H9 (cell line): ENCODE results near the gene AMN. TPM values are rescaled to one million over a fixed set of nuclear protein-coding genes. Genes with fewer than 3 reads are reported as not detected.

Experiments used
- DNase-seq: peaks from one replicate; pipeline ENCODE4 v3.0.0-alpha.2; 2017
- H2AFZ ChIP-seq: one replicate; pipeline ENCODE4 v1.6.1; 2013; ENCODE audit warnings: mild to moderate bottlenecking, low read length, control low read depth, moderate library complexity
- H2AK5ac ChIP-seq: 2 replicates; pipeline ENCODE4 v1.6.1; 2013; ENCODE audit warnings: low read length, control low read depth, mixed read lengths; ENCODE audit not compliant: insufficient read length
- H2BK120ac ChIP-seq: one replicate; pipeline ENCODE4 v1.6.1; 2013; ENCODE audit warnings: low read depth, mild to moderate bottlenecking, low read length, control low read depth, inconsistent platforms; ENCODE audit not compliant: poor library complexity, severe bottlenecking
- H2BK12ac ChIP-seq: 2 replicates; pipeline ENCODE4 v1.6.1; 2013; ENCODE audit warnings: low read length, control low read depth, mixed read lengths, low read depth; ENCODE audit not compliant: insufficient read length
- H2BK15ac ChIP-seq: 2 replicates; pipeline ENCODE4 v1.6.1; 2013; ENCODE audit warnings: low read depth, low read length, control low read depth
- H2BK20ac ChIP-seq: one replicate; pipeline ENCODE4 v1.6.1; 2013; ENCODE audit warnings: low read depth, mild to moderate bottlenecking, low read length, control low read depth, inconsistent platforms; ENCODE audit not compliant: poor library complexity, severe bottlenecking
- H2BK5ac ChIP-seq: 2 replicates; pipeline ENCODE4 v1.6.1; 2013; ENCODE audit warnings: low read length, control low read depth, mixed read lengths; ENCODE audit not compliant: insufficient read length
- H3K14ac ChIP-seq: 2 replicates; pipeline ENCODE4 v1.6.1; 2013; ENCODE audit warnings: low read length, control low read depth; ENCODE audit not compliant: insufficient read depth
- H3K18ac ChIP-seq: 2 replicates; pipeline ENCODE4 v1.6.1; 2013; ENCODE audit warnings: low read depth, mild to moderate bottlenecking, mixed read lengths, low read length, control low read depth; ENCODE audit not compliant: insufficient read length
- H3K23ac ChIP-seq: 2 replicates; pipeline ENCODE4 v1.6.1; 2013; ENCODE audit warnings: low read length, control low read depth, mixed read lengths, low read depth; ENCODE audit not compliant: insufficient read length
- H3K23me2 ChIP-seq: 2 replicates; pipeline ENCODE4 v1.6.1; 2013; ENCODE audit warnings: low read depth, mild to moderate bottlenecking, mixed read lengths, low read length, control low read depth; ENCODE audit not compliant: insufficient read length, poor library complexity, severe bottlenecking
- H3K27ac ChIP-seq: 2 replicates; pipeline ENCODE4 v1.5.1; 2013; ENCODE audit warnings: low read length, control low read depth, mixed read lengths, low read depth; ENCODE audit not compliant: insufficient read length
- H3K27me3 ChIP-seq: 2 replicates; pipeline ENCODE4 v1.6.1; 2013; ENCODE audit warnings: low read length, control low read depth, inconsistent platforms; ENCODE audit not compliant: insufficient read depth
- H3K4ac ChIP-seq: 2 replicates; pipeline ENCODE4 v1.6.1; 2013; ENCODE audit warnings: low read depth, mild to moderate bottlenecking, control low read depth, inconsistent platforms, low read length, moderate library complexity
- H3K4me1 ChIP-seq: 2 replicates; pipeline ENCODE4 v1.6.1; 2013; ENCODE audit warnings: low read length, control low read depth, inconsistent platforms; ENCODE audit not compliant: insufficient read depth
- H3K4me2 ChIP-seq: 2 replicates; pipeline ENCODE4 v1.6.1; 2013; ENCODE audit warnings: low read length, control low read depth, mixed read lengths; ENCODE audit not compliant: insufficient read length, insufficient read depth
- H3K56ac ChIP-seq: 2 replicates; pipeline ENCODE4 v1.6.1; 2013; ENCODE audit warnings: low read depth, mild to moderate bottlenecking, mixed read lengths, low read length, control low read depth; ENCODE audit not compliant: insufficient read length
- H3K79me1 ChIP-seq: 2 replicates; pipeline ENCODE4 v1.6.1; 2013; ENCODE audit warnings: low read depth, mild to moderate bottlenecking, moderate library complexity, low read length, control low read depth, inconsistent platforms; ENCODE audit not compliant: insufficient read depth, poor library complexity, severe bottlenecking
- H3K79me2 ChIP-seq: 2 replicates; pipeline ENCODE4 v1.6.1; 2013; ENCODE audit warnings: low read length, control low read depth, inconsistent platforms; ENCODE audit not compliant: insufficient read depth
- H3K9ac ChIP-seq: 2 replicates; pipeline ENCODE4 v1.6.1; 2013; ENCODE audit warnings: low read length, control low read depth, mixed read lengths; ENCODE audit not compliant: insufficient read length; ENCODE audit errors: extremely low read depth
- H3K9me3 ChIP-seq: one replicate; pipeline ENCODE4 v1.6.1; 2013; ENCODE audit warnings: low read depth, low read length, inconsistent platforms; ENCODE audit not compliant: control insufficient read depth
- H3T11ph ChIP-seq: one replicate; pipeline ENCODE4 v1.6.1; 2013; ENCODE audit warnings: mild to moderate bottlenecking, low read length, control low read depth, inconsistent platforms
- H4K20me1 ChIP-seq: one replicate; pipeline ENCODE4 v1.6.1; 2013; ENCODE audit not compliant: control insufficient read depth, insufficient read length, insufficient read depth
- H4K5ac ChIP-seq: 2 replicates; pipeline ENCODE4 v1.6.1; 2013; ENCODE audit warnings: low read depth, mild to moderate bottlenecking, mixed read lengths, low read length, control low read depth; ENCODE audit not compliant: insufficient read length
- H4K8ac ChIP-seq: replicated peaks from 2 replicates; pipeline ENCODE4 v1.6.1; 2013; ENCODE audit warnings: low read length, control low read depth, mixed read lengths, low read depth; ENCODE audit not compliant: insufficient read length
- H4K91ac ChIP-seq: 2 replicates; pipeline ENCODE4 v1.6.1; 2013; ENCODE audit warnings: low read depth, mild to moderate bottlenecking, moderate library complexity, mixed read lengths, low read length, control low read depth; ENCODE audit not compliant: insufficient read length
- H3K27ac Mint-ChIP-seq, 3 experiments: 2 replicates in 2 of 3; 3 replicates in 1 of 3; pipeline ENCODE4 v1.8.0; 2020 to 2021; ENCODE audit warnings: mixed read lengths in 3 of 3, mild to moderate bottlenecking in 1 of 3, moderate library complexity in 1 of 3
- H3K27me3 Mint-ChIP-seq: 2 replicates; pipeline ENCODE4 v1.8.0; 2021; ENCODE audit warnings: low read depth, mild to moderate bottlenecking, moderate library complexity, mixed read lengths
- H3K36me3 Mint-ChIP-seq, 3 experiments: 2 replicates in 2 of 3; 3 replicates in 1 of 3; pipeline ENCODE4 v1.8.0; 2020 to 2021; ENCODE audit warnings: low read depth in 3 of 3, mixed read lengths in 3 of 3; ENCODE audit not compliant: insufficient read depth in 1 of 3
- H3K4me1 Mint-ChIP-seq, 2 experiments: 2 replicates each; pipeline ENCODE4 v1.8.0; 2020; ENCODE audit warnings: mixed read lengths in 2 of 2
- H3K4me3 Mint-ChIP-seq, 2 experiments: 2 replicates in 1 of 2; 3 replicates in 1 of 2; pipeline ENCODE4 v1.8.0; 2020 to 2021; ENCODE audit warnings: mild to moderate bottlenecking in 2 of 2, mixed read lengths in 2 of 2, moderate library complexity in 1 of 2
- H3K9me3 Mint-ChIP-seq, 2 experiments: 2 replicates in 1 of 2; 3 replicates in 1 of 2; pipeline ENCODE4 v1.8.0; 2020; ENCODE audit warnings: mild to moderate bottlenecking in 2 of 2, mixed read lengths in 2 of 2, moderate library complexity in 1 of 2
- CTCF ChIP-seq: fragments of 200-600 bp; sonication (generic); conservative IDR thresholded peaks from 3 replicates; pipeline ENCODE4 v1.8.0; 2021; ENCODE audit warnings: antibody characterized with exemption, mild to moderate bottlenecking
- WGBS: extraction: QIAGEN DNeasy Blood & Tissue Kit; methylation state at CpG from one replicate; pipeline ENCODE4 v1.1.7; 2013; ENCODE audit warnings: missing lambda C conversion rate, low lambda C conversion rate, mixed read lengths; ENCODE audit not compliant: insufficient read length; ENCODE audit errors: extremely low coverage; 5-methylcytosine and 5-hydroxymethylcytosine counted together
- total RNA-seq: library from RNA; stranded (reverse); gene quantifications from 2 replicates; pipeline ENCODE4 v1.2.1, GENCODE V29; 2021

The AMN gene
- total RNA-seq, 1 experiment from 2014 or later: 1.9 TPM

- H2BK15ac ChIP-seq: no peak overlapping the region
- Mint-ChIP-seq H3K27ac (no peak overlapping the region), H3K36me3 (peaks cover 14 to 81% (median 49%) of the 10 kb centered on the region in 3 experiments; a peak in 6 of 7 replicates), H3K9me3 (no peaks in the 10 kb centered on the region), H3K4me1 (no peaks in the 10 kb centered on the region), H3K4me3 (no peak overlapping the region), H3K27me3 (no peaks in the 10 kb centered on the region)
- H4K5ac ChIP-seq: no peak overlapping the region
- no peak overlapping the region for H3K56ac ChIP-seq
- no peak overlapping the region for H2BK20ac ChIP-seq
- H3K4me2 ChIP-seq: no peak overlapping the region
- H3K27me3 ChIP-seq: no peaks in the 10 kb centered on the region
- H3K9me3 ChIP-seq: no peaks in the 10 kb centered on the region
- no peak overlapping the region for H3K9ac ChIP-seq
- H3T11ph ChIP-seq: no peak overlapping the region
- no peak overlapping the region for H3K18ac ChIP-seq
- no peak overlapping the region for H2BK5ac ChIP-seq
- H2AFZ ChIP-seq: no peak overlapping the region
- no peak overlapping the region for H3K27ac ChIP-seq
- WGBS: no CpG with 5 or more reads among the region's 22 CpGs
- H3K4ac ChIP-seq: no peak overlapping the region
- H3K14ac ChIP-seq: no peak overlapping the region
- H2BK120ac ChIP-seq: no peak overlapping the region
- no peak overlapping the region for H2AK5ac ChIP-seq
- TF ChIP-seq CTCF: no peak
- DNase-seq: no peak
- no peaks in the 10 kb centered on the region for H3K79me1 ChIP-seq
- no peaks in the 10 kb centered on the region for H3K23me2 ChIP-seq
- no peaks in the 10 kb centered on the region for H4K20me1 ChIP-seq
- no peaks in the 10 kb centered on the region for H3K4me1 ChIP-seq
- H4K8ac ChIP-seq: no peak overlapping the region
- H4K91ac ChIP-seq: no peak overlapping the region
- H3K23ac ChIP-seq: no peak overlapping the region
- H3K79me2 ChIP-seq: no peaks in the 10 kb centered on the region
- H2BK12ac ChIP-seq: no peak overlapping the region
These were observed 15.1 kb downstream of the AMN start for GRCh38 chr14:102937331-102938175.
